ENCODE data around the gene IPCEF1.
"Not testable (repeated sequence)": the region's sequence is repeated elsewhere in the genome, so short reads cannot be mapped to it uniquely, and the experiment has no call there.

IPCEF1 gene

GRCh38 chr6:154261688-154262397, 94.8 kb downstream of the IPCEF1 start:
- peak; percentile 90 for FAIRE-seq
- DNase-seq (ENCODE audit: extremely low spot score, insufficient read length, low read depth), result no peak

- FAIRE-seq (peak; percentile 98), DNase-seq (ENCODE audit: extremely low spot score, insufficient read length, low read depth) (peak; percentile 30)
These were observed 98.4 kb downstream of the IPCEF1 start for GRCh38 chr6:154258064-154258757.

- DNase-seq (ENCODE audit: extremely low spot score, insufficient read length, low read depth), result no peak
- FAIRE-seq, result peak; percentile 80
These were observed 99.5 kb downstream of the IPCEF1 start for GRCh38 chr6:154257067-154257466.

- peak; percentile 79 for FAIRE-seq
- DNase-seq (ENCODE audit: extremely low spot score, insufficient read length, low read depth), result no peak
These were observed 103.9 kb downstream of the IPCEF1 start for GRCh38 chr6:154252678-154253077.

GRCh38 chr6:154251116-154251515, 105.5 kb downstream of the IPCEF1 start:
- DNase-seq (ENCODE audit: extremely low spot score, insufficient read length, low read depth) (no peak), FAIRE-seq (peak; percentile 72)

GRCh38 chr6:154249499-154250298, 106.9 kb downstream of the IPCEF1 start:
- FAIRE-seq, result peak; percentile 98
- peak; percentile 30 for DNase-seq (ENCODE audit: extremely low spot score, insufficient read length, low read depth)

GRCh38 chr6:154247119-154247861, 109.3 kb downstream of the IPCEF1 start:
- FAIRE-seq (peak; percentile 97), DNase-seq (ENCODE audit: extremely low spot score, insufficient read length, low read depth) (no peak)

- DNase-seq (ENCODE audit: extremely low spot score, insufficient read length, low read depth) (no peak), FAIRE-seq (no peak)
These were observed 109.9 kb downstream of the IPCEF1 start for GRCh38 chr6:154246723-154247118.

GRCh38 chr6:154245506-154245905, 111.1 kb downstream of the IPCEF1 start:
- FAIRE-seq (peak; percentile 70), DNase-seq (ENCODE audit: extremely low spot score, insufficient read length, low read depth) (no peak)

GRCh38 chr6:154243793-154244750, 112.5 kb downstream of the IPCEF1 start:
- DNase-seq (ENCODE audit: extremely low spot score, insufficient read length, low read depth), result no peak
- FAIRE-seq, result peak; percentile 80

- peak; percentile 63 for FAIRE-seq
- no peak for DNase-seq (ENCODE audit: extremely low spot score, insufficient read length, low read depth)
These were observed 113.8 kb downstream of the IPCEF1 start for GRCh38 chr6:154242617-154243357.

- DNase-seq (ENCODE audit: extremely low spot score, insufficient read length, low read depth) (no peak), FAIRE-seq (no peak)
These were observed 115.0 kb downstream of the IPCEF1 start for GRCh38 chr6:154241581-154241980.

GRCh38 chr6:154241061-154241460, 115.5 kb downstream of the IPCEF1 start:
- FAIRE-seq, result peak; percentile 31
- DNase-seq (ENCODE audit: extremely low spot score, insufficient read length, low read depth), result not testable (repeated sequence)

- FAIRE-seq (no peak), DNase-seq (ENCODE audit: extremely low spot score, insufficient read length, low read depth) (no peak)
These were observed 117.2 kb downstream of the IPCEF1 start for GRCh38 chr6:154239392-154239791.

- DNase-seq (ENCODE audit: extremely low spot score, insufficient read length, low read depth), result no peak
- FAIRE-seq, result no peak
These were observed 117.8 kb downstream of the IPCEF1 start for GRCh38 chr6:154238831-154239230.

- FAIRE-seq (peak; percentile 72), DNase-seq (ENCODE audit: extremely low spot score, insufficient read length, low read depth) (no peak)
These were observed 119.8 kb downstream of the IPCEF1 start for GRCh38 chr6:154236646-154237301.

- no peak for DNase-seq (ENCODE audit: extremely low spot score, insufficient read length, low read depth)
- FAIRE-seq, result peak; percentile 87
These were observed 122.4 kb downstream of the IPCEF1 start for GRCh38 chr6:154234019-154234772.

All from GM18507 (cell line).